ENCODE data around the gene MAGEA9B.
A peak's percentile ranks its signal among the peaks of the same experiment; 100 is the strongest.
"Not testable (repeated sequence)": the region's sequence is repeated elsewhere in the genome, so short reads cannot be mapped to it uniquely, and the experiment has no call there.

Gene MAGEA9B

DNA sequence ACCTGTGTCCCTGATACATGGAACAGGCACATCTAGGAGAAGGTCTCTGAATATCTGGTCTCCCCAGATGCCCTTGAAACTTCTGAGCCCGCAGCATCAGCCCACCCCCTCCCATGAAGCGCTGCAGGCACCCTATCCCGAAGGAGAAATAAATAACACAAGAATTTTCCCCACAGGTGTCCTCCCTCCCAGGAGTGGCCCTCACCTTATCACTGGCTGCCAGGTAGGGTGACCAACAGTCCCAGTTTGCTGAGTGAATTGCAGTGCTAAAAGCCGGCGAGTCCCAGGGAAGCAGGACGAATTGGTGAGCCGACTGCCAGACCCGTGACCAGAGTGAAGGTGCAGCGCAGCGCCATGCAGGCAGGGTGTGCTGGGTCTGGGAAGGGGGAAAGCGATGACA is 53.3 kb downstream of the MAGEA9B start:
- Mint-ChIP-seq H3K36me3 (ENCODE audit: low read depth) (peaks cover 16% of the 10 kb centered on the region), H3K4me1 (ENCODE audit: low read depth) (peaks cover 21% of the 10 kb centered on the region), H3K27me3 (peaks cover 11% of the 10 kb centered on the region)
- not testable (repeated sequence) for H3K4me3 Mint-ChIP-seq, H3K9me3 Mint-ChIP-seq, DNase-seq, H3K27ac Mint-ChIP-seq

DNA sequence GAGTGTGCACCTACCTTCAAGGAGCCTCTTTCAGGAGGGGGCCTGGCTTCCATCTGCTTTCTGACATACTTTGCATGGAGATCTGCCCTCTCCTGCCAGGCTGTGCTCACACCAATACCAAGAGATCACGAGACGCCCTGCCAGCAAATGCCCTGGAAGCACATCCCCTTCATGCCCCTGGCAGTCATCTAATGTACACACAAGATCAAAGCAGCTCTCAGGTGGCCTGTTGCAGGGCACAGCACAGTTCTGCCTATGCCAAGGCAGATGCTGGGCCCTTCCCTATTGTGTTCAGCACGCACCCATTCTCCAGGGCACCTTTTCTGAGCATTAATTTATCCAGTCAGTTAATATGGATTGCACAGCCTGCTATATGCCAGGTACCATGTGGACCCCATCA is 54.4 kb downstream of the MAGEA9B start:
- Mint-ChIP-seq H3K4me1 (ENCODE audit: low read depth) (peaks cover 19% of the 10 kb centered on the region), H3K36me3 (ENCODE audit: low read depth) (peaks cover 16% of the 10 kb centered on the region), H3K27me3 (peaks cover 12% of the 10 kb centered on the region), H3K27ac (peak overlapping the region; percentile 29)
- not testable (repeated sequence) for H3K4me3 Mint-ChIP-seq, DNase-seq, H3K9me3 Mint-ChIP-seq

Measured in activated T-cell treated with anti-CD3 and anti-CD28 coated beads, Interleukin-2, amount 50 U/mL, for 24 hours (primary cell).